Karpas-422 (cell line): ENCODE results near the gene BCAS3. TPM values are rescaled to one million over a fixed set of nuclear protein-coding genes. Genes with fewer than 3 reads are reported as not detected.
"Not testable (repeated sequence)": the region's sequence is repeated elsewhere in the genome, so short reads cannot be mapped to it uniquely, and the experiment has no call there.

Experiments
- DNase-seq: peaks from one replicate; pipeline ENCODE4 v3.0.0-alpha.2; 2015
- H2AFZ ChIP-seq: fragments of 200-600 bp; sonication (generic); 2 replicates; pipeline ENCODE4 v1.6.1; 2014; ENCODE audit warnings: antibody characterized with exemption, low read length, mixed read lengths
- H3K27ac ChIP-seq: fragments of 200-600 bp; sonication (generic); 2 replicates; pipeline ENCODE4 v1.5.1; 2014; ENCODE audit warnings: mild to moderate bottlenecking, low read length, moderate library complexity
- H3K27me3 ChIP-seq: fragments of 200-600 bp; sonication (generic); 2 replicates; pipeline ENCODE4 v1.6.1; 2014; ENCODE audit warnings: low read length, mixed read lengths
- H3K36me3 ChIP-seq: fragments of 200-600 bp; sonication (generic); 2 replicates; pipeline ENCODE4 v1.6.1; 2014; ENCODE audit warnings: low read length, mixed read lengths; ENCODE audit not compliant: insufficient read depth
- H3K4me1 ChIP-seq: fragments of 200-600 bp; sonication (generic); 2 replicates; pipeline ENCODE4 v1.6.1; 2014; ENCODE audit warnings: mild to moderate bottlenecking, low read length, mixed read lengths
- H3K4me2 ChIP-seq: fragments of 200-600 bp; sonication (generic); 2 replicates; pipeline ENCODE4 v1.6.1; 2014; ENCODE audit warnings: low read length, low read depth, mild to moderate bottlenecking; ENCODE audit not compliant: poor library complexity, severe bottlenecking
- H3K4me3 ChIP-seq: fragments of 200-600 bp; sonication (generic); 2 replicates; pipeline ENCODE4 v1.5.1; 2014; ENCODE audit warnings: mild to moderate bottlenecking, antibody characterized with exemption, low read length, mixed read lengths
- H3K79me2 ChIP-seq: fragments of 200-600 bp; sonication (generic); 2 replicates; pipeline ENCODE4 v1.6.1; 2014; ENCODE audit warnings: mild to moderate bottlenecking, low read length, mixed read lengths
- H3K9ac ChIP-seq: fragments of 200-600 bp; sonication (generic); 2 replicates; pipeline ENCODE4 v1.6.0; 2014; ENCODE audit warnings: low read length
- H3K9me2 ChIP-seq: fragments of 200-600 bp; sonication (generic), shearing (Covaris generic); replicated peaks from 2 replicates; pipeline ENCODE4 v1.6.0; 2014; ENCODE audit warnings: mild to moderate bottlenecking, low read length, moderate library complexity; ENCODE audit not compliant: insufficient read depth
- H3K9me3 ChIP-seq: fragments of 300-700, 200-600 bp; sonication (generic); 2 replicates; pipeline ENCODE4 v1.6.1; 2014; ENCODE audit warnings: low read length, mixed read lengths
- H4K20me1 ChIP-seq: fragments of 200-600 bp; sonication (generic); 2 replicates; pipeline ENCODE4 v1.6.1; 2014; ENCODE audit warnings: mild to moderate bottlenecking, antibody characterized with exemption, low read length, low read depth; ENCODE audit not compliant: insufficient read depth
- total RNA-seq: library from RNA; depleted of rRNA; stranded (reverse); fragments of >200 nt; shearing (Covaris generic); gene quantifications from 2 replicates; pipeline ENCODE4 v1.2.3, GENCODE V29; 2014; ENCODE audit warnings: low replicate concordance

BCAS3 gene
- total RNA-seq, 1 experiment from 2014 or later: 42.6 TPM

DNA sequence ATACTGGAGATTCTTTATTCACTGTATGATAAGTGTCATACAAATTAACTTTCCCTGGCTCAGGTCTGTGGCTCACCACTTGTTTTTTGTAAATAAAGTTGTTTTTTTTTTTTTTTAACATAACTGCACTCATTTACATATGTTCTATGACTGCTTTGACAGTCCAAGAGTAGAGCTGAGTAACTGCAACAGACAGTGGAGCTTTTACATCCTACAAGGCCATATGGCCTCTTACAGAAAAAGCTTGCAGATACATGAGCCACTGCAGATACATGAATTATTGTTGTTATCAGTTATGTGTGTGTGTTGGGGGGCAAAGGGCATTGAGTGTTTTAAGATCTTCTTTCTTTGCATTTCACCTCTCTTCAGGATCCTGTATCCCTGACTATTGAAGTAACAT lies 311.7 kb downstream of the BCAS3 start:
- Histone ChIP-seq H3K9me3 (no peaks in the 10 kb centered on the region), H3K9ac (no peak overlapping the region), H4K20me1 (0 out of 2 replicates have a peak, but pooled peaks cover 3% of the 10 kb centered on the region), H3K79me2 (no peaks in the 10 kb centered on the region), H3K4me2 (no peak overlapping the region), H3K27me3 (no peaks in the 10 kb centered on the region), H3K4me1 (no peaks in the 10 kb centered on the region), H2AFZ (no peak overlapping the region), H3K9me2 (no peaks in the 10 kb centered on the region), H3K36me3 (no peaks in the 10 kb centered on the region), H3K27ac (no peak overlapping the region), H3K4me3 (no peak overlapping the region)
- DNase-seq: no peak

DNA sequence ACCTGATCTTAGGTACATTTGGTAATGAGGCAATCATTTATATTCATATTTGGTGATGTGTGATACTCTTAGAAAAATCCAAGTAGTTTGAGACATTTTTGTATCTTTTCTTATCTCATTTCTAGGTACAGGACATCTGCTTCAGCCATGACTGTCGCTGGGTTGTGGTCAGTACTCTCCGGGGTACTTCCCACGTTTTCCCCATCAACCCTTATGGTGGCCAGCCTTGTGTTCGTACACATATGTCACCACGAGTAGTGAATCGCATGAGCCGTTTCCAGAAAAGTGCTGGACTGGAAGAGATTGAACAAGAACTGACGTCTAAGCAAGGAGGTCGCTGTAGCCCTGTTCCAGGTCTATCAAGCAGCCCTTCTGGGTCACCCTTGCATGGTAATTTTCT lies 312.2 kb downstream of the BCAS3 start:
- 0 out of 2 replicates have a peak, but pooled peaks cover 3% of the 10 kb centered on the region for H4K20me1 ChIP-seq
- no peak overlapping the region for H3K4me3 ChIP-seq
- H3K4me1 ChIP-seq: no peaks in the 10 kb centered on the region
- H3K9me3 ChIP-seq: no peaks in the 10 kb centered on the region
- DNase-seq: no peak
- no peaks in the 10 kb centered on the region for H3K9me2 ChIP-seq
- no peak overlapping the region for H3K9ac ChIP-seq
- no peaks in the 10 kb centered on the region for H3K27me3 ChIP-seq
- no peaks in the 10 kb centered on the region for H3K36me3 ChIP-seq
- no peaks in the 10 kb centered on the region for H3K79me2 ChIP-seq
- H3K4me2 ChIP-seq: no peak overlapping the region
- H2AFZ ChIP-seq: no peak overlapping the region
- no peak overlapping the region for H3K27ac ChIP-seq

DNA sequence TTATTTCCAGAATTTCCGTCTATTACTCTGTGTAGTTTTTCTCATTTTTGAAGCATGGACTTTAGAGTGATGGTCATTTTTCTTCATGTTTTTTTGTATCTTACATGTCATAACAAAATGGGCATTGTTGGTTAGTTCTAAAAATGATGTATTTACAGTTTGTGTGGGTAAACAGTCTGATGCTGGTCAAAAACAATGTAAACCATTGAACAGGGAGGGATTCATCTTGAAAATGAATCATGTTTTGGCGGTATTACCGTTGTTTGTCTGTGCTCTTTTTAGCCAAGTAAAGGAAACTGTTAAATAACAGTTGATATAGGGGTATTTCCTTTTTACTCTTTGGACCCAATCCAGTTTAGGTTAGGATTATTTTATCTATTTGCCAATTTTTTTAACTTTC lies 315.8 kb downstream of the BCAS3 start:
- H3K79me2 ChIP-seq: no peaks in the 10 kb centered on the region
- H3K4me1 ChIP-seq: no peaks in the 10 kb centered on the region
- H2AFZ ChIP-seq: no peak overlapping the region
- no peak overlapping the region for H3K9ac ChIP-seq
- H3K27ac ChIP-seq: no peak overlapping the region
- H3K4me2 ChIP-seq: no peak overlapping the region
- no peaks in the 10 kb centered on the region for H3K9me2 ChIP-seq
- DNase-seq: no peak
- H3K4me3 ChIP-seq: no peak overlapping the region
- H3K36me3 ChIP-seq: no peaks in the 10 kb centered on the region
- H4K20me1 ChIP-seq: peaks cover 3% of the 10 kb centered on the region; the same call in 1 of the 2 replicates
- no peaks in the 10 kb centered on the region for H3K9me3 ChIP-seq
- H3K27me3 ChIP-seq: no peaks in the 10 kb centered on the region

DNA sequence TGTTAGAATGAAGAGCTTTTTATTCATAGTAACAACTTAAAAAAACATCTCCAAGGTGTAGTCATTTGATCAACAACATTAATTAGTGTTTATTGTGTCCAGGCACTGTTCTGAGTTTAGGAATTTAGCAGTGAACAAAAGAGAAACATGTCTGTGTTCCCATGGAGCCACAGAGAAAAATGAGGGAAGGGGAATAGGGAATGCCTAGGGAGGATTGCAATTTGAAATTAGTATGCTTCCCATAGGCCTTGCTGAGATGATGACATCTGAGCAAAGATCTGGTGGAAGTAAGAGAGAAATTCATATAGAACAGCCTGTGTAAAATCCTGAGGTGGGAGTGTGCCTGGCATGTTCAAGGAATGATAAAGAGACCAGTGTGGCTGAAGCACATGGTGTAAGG lies 318.0 kb downstream of the BCAS3 start:
- no peaks in the 10 kb centered on the region for H3K9me3 ChIP-seq
- peaks cover 3% of the 10 kb centered on the region; the same call in 1 of the 2 replicates for H4K20me1 ChIP-seq
- H3K27ac ChIP-seq: no peak overlapping the region
- no peak overlapping the region for H3K4me3 ChIP-seq
- no peaks in the 10 kb centered on the region for H3K4me1 ChIP-seq
- H3K79me2 ChIP-seq: no peaks in the 10 kb centered on the region
- H3K27me3 ChIP-seq: no peaks in the 10 kb centered on the region
- no peak overlapping the region for H3K9ac ChIP-seq
- H3K9me2 ChIP-seq: no peaks in the 10 kb centered on the region
- no peak overlapping the region for H2AFZ ChIP-seq
- H3K36me3 ChIP-seq: no peaks in the 10 kb centered on the region
- no peak overlapping the region for H3K4me2 ChIP-seq
- DNase-seq: no peak

DNA sequence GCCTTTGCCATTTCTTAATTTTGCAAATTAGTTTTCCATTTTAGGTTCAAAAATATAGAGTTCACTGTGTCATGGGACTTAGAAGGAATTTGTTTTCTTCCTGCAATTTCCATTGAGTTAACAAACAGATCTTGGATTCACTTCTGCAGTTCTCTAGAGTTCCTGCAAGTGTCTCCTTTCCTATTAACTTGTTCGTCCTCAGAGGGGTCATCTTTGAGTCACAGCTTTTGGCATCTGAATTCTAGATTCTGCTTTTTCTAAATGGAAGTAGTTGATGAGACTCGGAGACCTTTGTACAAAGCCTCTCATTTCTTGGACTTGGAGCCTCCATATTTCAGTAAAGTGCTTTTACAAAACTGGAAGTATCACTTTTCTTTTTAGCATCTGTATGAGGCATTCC lies 323.3 kb downstream of the BCAS3 start:
- H3K9ac ChIP-seq: no peak overlapping the region
- DNase-seq: no peak

DNA sequence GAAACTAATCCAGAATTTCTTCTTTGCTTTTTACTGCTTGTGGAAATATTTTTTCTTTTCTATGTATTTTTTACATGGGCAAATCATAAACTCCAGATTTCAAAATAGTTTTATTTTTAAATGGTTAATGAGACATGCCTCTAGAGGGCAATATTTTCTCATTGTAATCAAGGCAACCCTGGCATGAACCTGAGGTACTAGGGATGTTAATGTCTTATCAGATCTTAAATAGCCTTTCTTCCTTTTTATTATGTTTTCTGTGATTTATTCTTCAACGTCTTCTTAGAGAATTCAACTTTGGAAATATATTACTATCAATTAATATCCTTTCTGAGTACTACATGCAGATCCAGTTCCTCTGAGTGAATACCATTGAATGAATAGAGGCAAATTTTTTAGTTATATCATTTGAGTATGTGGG lies 324.7 kb downstream of the BCAS3 start:
- peak; percentile 70 for DNase-seq
- Histone ChIP-seq H3K9me3 (no peaks in the 10 kb centered on the region), H2AFZ (no peak overlapping the region)

More for the DNA sequence above, 323.3 kb downstream of the BCAS3 start:
- no peaks in the 10 kb centered on the region for H3K9me2 ChIP-seq
- H4K20me1 ChIP-seq: no peaks in the 10 kb centered on the region; the same call in 1 of the 2 replicates
- H3K27me3 ChIP-seq: no peaks in the 10 kb centered on the region
- no peak overlapping the region for H3K27ac ChIP-seq
- H3K36me3 ChIP-seq: no peaks in the 10 kb centered on the region
- no peak overlapping the region for H3K4me3 ChIP-seq
- H2AFZ ChIP-seq: no peak overlapping the region
- H3K9me3 ChIP-seq: no peaks in the 10 kb centered on the region
- no peaks in the 10 kb centered on the region for H3K4me1 ChIP-seq
- no peaks in the 10 kb centered on the region for H3K79me2 ChIP-seq
- H3K4me2 ChIP-seq: no peak overlapping the region

DNA sequence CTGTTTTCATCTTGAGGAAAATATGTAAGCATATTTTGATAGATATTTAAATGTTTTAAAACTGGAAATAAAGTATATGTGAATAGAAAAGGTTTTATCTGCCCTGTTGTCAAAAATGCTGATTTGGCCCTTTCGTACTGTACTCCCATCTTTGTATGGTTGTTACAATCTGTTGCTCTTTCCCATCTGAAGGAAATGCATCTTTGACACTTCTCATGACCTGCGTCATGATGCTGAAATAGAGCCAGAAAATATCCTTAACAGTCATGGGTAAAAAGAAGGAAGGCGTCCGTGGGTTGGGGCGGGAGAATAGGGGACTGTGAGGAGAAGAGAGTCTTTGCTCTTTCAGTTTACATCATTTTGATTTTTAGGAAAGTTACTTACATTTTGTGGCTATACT lies 327.7 kb downstream of the BCAS3 start:
- H3K36me3 ChIP-seq: no peaks in the 10 kb centered on the region
- no peaks in the 10 kb centered on the region for H3K79me2 ChIP-seq
- no peaks in the 10 kb centered on the region for H3K27me3 ChIP-seq
- 0 out of 2 replicates have a peak, but pooled peaks cover 4% of the 10 kb centered on the region for H4K20me1 ChIP-seq
- no peak overlapping the region for H3K4me3 ChIP-seq
- no peak overlapping the region for H3K27ac ChIP-seq
- no peak for DNase-seq
- no peak overlapping the region for H3K9ac ChIP-seq
- H3K4me1 ChIP-seq: peaks cover 6% of the 10 kb centered on the region; the same call in 1 of the 2 replicates
- no peak overlapping the region for H3K4me2 ChIP-seq
- H2AFZ ChIP-seq: no peak overlapping the region
- no peaks in the 10 kb centered on the region for H3K9me2 ChIP-seq
- no peaks in the 10 kb centered on the region for H3K9me3 ChIP-seq

More for the DNA sequence above, 324.7 kb downstream of the BCAS3 start:
- no peak overlapping the region for H3K9ac ChIP-seq
- no peaks in the 10 kb centered on the region for H3K27me3 ChIP-seq
- H4K20me1 ChIP-seq: no peaks in the 10 kb centered on the region; the same call in 1 of the 2 replicates
- no peak overlapping the region for H3K4me3 ChIP-seq
- no peaks in the 10 kb centered on the region for H3K4me1 ChIP-seq
- no peaks in the 10 kb centered on the region for H3K9me2 ChIP-seq
- H3K4me2 ChIP-seq: no peak overlapping the region
- H3K27ac ChIP-seq: no peak overlapping the region
- H3K79me2 ChIP-seq: no peaks in the 10 kb centered on the region
- H3K36me3 ChIP-seq: no peaks in the 10 kb centered on the region

DNA sequence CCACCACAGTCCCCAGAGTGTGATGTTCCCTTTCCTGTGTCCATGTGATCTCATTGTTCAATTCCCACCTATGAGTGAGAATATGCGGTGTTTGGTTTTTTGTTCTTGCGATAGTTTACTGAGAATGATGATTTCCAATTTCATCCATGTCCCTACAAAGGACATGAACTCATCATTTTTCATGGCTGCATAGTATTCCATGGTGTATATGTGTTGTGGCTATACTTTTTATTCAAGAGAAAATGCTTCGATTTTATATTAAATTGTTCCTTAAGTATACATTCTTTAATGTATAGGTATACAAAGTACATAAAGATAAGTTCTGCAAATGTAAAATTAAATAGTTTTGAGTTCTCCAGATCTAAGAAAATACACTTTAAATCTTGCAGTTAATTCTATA lies 328.3 kb downstream of the BCAS3 start:
- H3K9me2 ChIP-seq, H3K4me3 ChIP-seq, H3K27ac ChIP-seq, H3K4me1 ChIP-seq, H2AFZ ChIP-seq, H3K79me2 ChIP-seq, H3K9me3 ChIP-seq, H3K4me2 ChIP-seq, H4K20me1 ChIP-seq, H3K27me3 ChIP-seq, H3K9ac ChIP-seq, H3K36me3 ChIP-seq, DNase-seq: not testable (repeated sequence)

DNA sequence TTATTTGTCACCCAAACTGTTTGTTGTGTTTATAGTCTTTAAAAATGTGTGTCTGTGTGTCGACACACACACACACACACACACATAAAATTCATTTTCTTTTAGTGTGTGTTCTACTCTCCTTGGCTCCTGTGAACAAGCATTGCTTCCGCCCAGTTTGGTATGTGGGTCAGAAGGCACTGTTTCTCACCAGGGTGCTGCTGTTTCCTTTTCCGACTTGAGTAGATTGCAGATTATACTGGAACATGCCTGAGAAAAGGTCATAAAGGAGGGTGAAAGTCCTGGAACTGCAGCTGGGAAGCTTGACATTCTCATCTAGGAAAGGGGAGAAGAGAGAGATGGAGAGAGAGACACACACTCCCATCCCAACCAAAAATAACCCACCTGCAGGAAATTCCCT lies 330.3 kb downstream of the BCAS3 start:
- Histone ChIP-seq H3K36me3 (no peaks in the 10 kb centered on the region), H3K9ac (no peak overlapping the region)

More for the DNA sequence above, 330.3 kb downstream of the BCAS3 start:
- no peak overlapping the region for H3K27ac ChIP-seq
- H3K9me2 ChIP-seq: no peaks in the 10 kb centered on the region
- H3K79me2 ChIP-seq: no peaks in the 10 kb centered on the region
- H4K20me1 ChIP-seq: 0 out of 2 replicates have a peak, but pooled peaks cover 4% of the 10 kb centered on the region
- H3K27me3 ChIP-seq: no peaks in the 10 kb centered on the region
- H3K4me3 ChIP-seq: no peak overlapping the region
- no peak for DNase-seq
- no peak overlapping the region for H3K4me2 ChIP-seq
- H3K9me3 ChIP-seq: no peaks in the 10 kb centered on the region
- no peak overlapping the region for H2AFZ ChIP-seq
- H3K4me1 ChIP-seq: peaks cover 6% of the 10 kb centered on the region; the same call in 1 of the 2 replicates
